Activated T-cell treated with anti-CD3 and anti-CD28 coated beads for 1 hour (primary cell): ENCODE measurements around the gene ACTG2.
"Not testable (repeated sequence)": the region's sequence is repeated elsewhere in the genome, so short reads cannot be mapped to it uniquely, and the experiment has no call there.

Experiments used
- DNase-seq: peaks from one replicate; pipeline ENCODE4 v3.0.0-alpha.2; 2020; ENCODE audit warnings: low read depth

ACTG2 gene

GRCh38 chr2:73892631-73893329, at the start of gene ACTG2:
TSS of gene ACTG2 (plus strand) at chr2:73893008. CDS start at chr2:73901312, 8,304 bp downstream.
- DNase-seq, result no peak

- DNase-seq, result no peak
Measured at GRCh38 chr2:73844087-73844486, 48.7 kb upstream of the ACTG2 start.

- DNase-seq, result no peak
Measured at GRCh38 chr2:73850009-73850408, 42.8 kb upstream of the ACTG2 start.

GRCh38 chr2:73851274-73851673, 41.5 kb upstream of the ACTG2 start:
- no peak for DNase-seq

- no peak for DNase-seq
Measured at GRCh38 chr2:73852020-73852419, 40.8 kb upstream of the ACTG2 start.

- no peak for DNase-seq
Measured at GRCh38 chr2:73855526-73855925, 37.3 kb upstream of the ACTG2 start.

GRCh38 chr2:73856214-73856613, 36.6 kb upstream of the ACTG2 start:
- DNase-seq, result no peak

- DNase-seq, result no peak
Measured at GRCh38 chr2:73859721-73860586, 32.9 kb upstream of the ACTG2 start.

- no peak for DNase-seq
Measured at GRCh38 chr2:73862987-73863386, 29.8 kb upstream of the ACTG2 start.

- DNase-seq, result no peak
Measured at GRCh38 chr2:73868204-73868978, 24.4 kb upstream of the ACTG2 start.

GRCh38 chr2:73870084-73870483, 22.7 kb upstream of the ACTG2 start:
- no peak for DNase-seq

GRCh38 chr2:73877071-73877802, 15.6 kb upstream of the ACTG2 start:
- DNase-seq, result no peak

- not testable (repeated sequence) for DNase-seq
Measured at GRCh38 chr2:73877984-73878383, 14.8 kb upstream of the ACTG2 start.

- no peak for DNase-seq
Measured at GRCh38 chr2:73885406-73885805, 7.4 kb upstream of the ACTG2 start.

GRCh38 chr2:73886357-73886756, 6.5 kb upstream of the ACTG2 start:
- no peak for DNase-seq

GRCh38 chr2:73887596-73888353, 5.0 kb upstream of the ACTG2 start:
- not testable (repeated sequence) for DNase-seq

- DNase-seq, result no peak
Measured at GRCh38 chr2:73888388-73888787, 4.4 kb upstream of the ACTG2 start.

GRCh38 chr2:73889206-73889605, 3.6 kb upstream of the ACTG2 start:
- no peak for DNase-seq

- no peak for DNase-seq
Measured at GRCh38 chr2:73890301-73891092, 2.3 kb upstream of the ACTG2 start.

- no peak for DNase-seq
Measured at GRCh38 chr2:73891276-73891901, 1.4 kb upstream of the ACTG2 start.
